Muscle layer of duodenum (tissue), 2 donors: ENCODE data around the gene CRISPLD2.

Experiments used
- H3K27ac ChIP-seq: one replicate; pipeline ENCODE4 v1.7.0; 2013; ENCODE audit warnings: mild to moderate bottlenecking, low read length
- H3K27me3 ChIP-seq: one replicate; pipeline ENCODE4 v1.7.0; 2013; ENCODE audit warnings: low read depth, mild to moderate bottlenecking, control low read depth, low read length
- H3K36me3 ChIP-seq, 2 donors: one replicate each; pipeline ENCODE4 v1.7.0; 2013; ENCODE audit warnings: low read length in 2 of 2, control low read depth in 1 of 2, mild to moderate bottlenecking in 1 of 2; ENCODE audit not compliant: insufficient read depth in 2 of 2, control insufficient read depth in 1 of 2
- H3K4me1 ChIP-seq, 2 donors: one replicate each; pipeline ENCODE4 v1.7.0; 2013; ENCODE audit warnings: low read length in 2 of 2, mild to moderate bottlenecking in 2 of 2, control low read depth in 1 of 2, moderate library complexity in 1 of 2; ENCODE audit not compliant: insufficient read depth in 2 of 2, control insufficient read depth in 1 of 2
- H3K4me3 ChIP-seq, 2 donors: one replicate each; pipeline ENCODE4 v1.7.0; 2013; ENCODE audit warnings: low read length in 2 of 2, low read depth in 1 of 2, mild to moderate bottlenecking in 1 of 2
- H3K9me3 ChIP-seq, 2 donors: one replicate each; pipeline ENCODE4 v1.7.0; 2013; ENCODE audit warnings: low read length in 2 of 2, control low read depth in 1 of 2, mild to moderate bottlenecking in 1 of 2; ENCODE audit not compliant: control insufficient read depth in 1 of 2
- donor health status: healthy.

CRISPLD2 gene

GRCh38 chr16:84878770-84879169, 59.0 kb downstream of the CRISPLD2 start:
- Histone ChIP-seq H3K27ac (no peak overlapping the region), H3K4me1 (no peaks in the 10 kb centered on the region), H3K36me3 (peaks cover 58 to 84% of the 10 kb centered on the region in 2 donors), H3K4me3 (no peak overlapping the region), H3K27me3 (no peaks in the 10 kb centered on the region), H3K9me3 (no peaks in the 10 kb centered on the region)

- Histone ChIP-seq H3K4me3 (no peak overlapping the region), H3K27me3 (no peaks in the 10 kb centered on the region), H3K9me3 (no peaks in the 10 kb centered on the region), H3K4me1 (peaks cover 0 to 7% of the 10 kb centered on the region in 2 donors), H3K27ac (no peak overlapping the region), H3K36me3 (peaks cover 57 to 85% of the 10 kb centered on the region in 2 donors)
These were observed 60.0 kb downstream of the CRISPLD2 start for GRCh38 chr16:84879569-84880487.

- Histone ChIP-seq H3K27me3 (no peaks in the 10 kb centered on the region), H3K4me3 (no peak overlapping the region), H3K4me1 (peaks cover 0 to 8% of the 10 kb centered on the region in 2 donors), H3K27ac (no peak overlapping the region), H3K9me3 (no peaks in the 10 kb centered on the region), H3K36me3 (peaks cover 58 to 89% of the 10 kb centered on the region in 2 donors)
These were observed 62.1 kb downstream of the CRISPLD2 start for GRCh38 chr16:84881702-84882521.

- Histone ChIP-seq H3K4me1 (peaks cover 0 to 8% of the 10 kb centered on the region in 2 donors), H3K4me3 (no peak overlapping the region), H3K9me3 (no peaks in the 10 kb centered on the region), H3K27me3 (no peaks in the 10 kb centered on the region), H3K27ac (no peak overlapping the region), H3K36me3 (peaks cover 48 to 84% of the 10 kb centered on the region in 2 donors)
These were observed 63.5 kb downstream of the CRISPLD2 start for GRCh38 chr16:84883301-84883700.

GRCh38 chr16:84884246-84884595, 64.4 kb downstream of the CRISPLD2 start:
- Histone ChIP-seq H3K27me3 (no peaks in the 10 kb centered on the region), H3K36me3 (peaks cover 46 to 84% of the 10 kb centered on the region in 2 donors), H3K4me3 (no peak overlapping the region), H3K4me1 (peaks cover 0 to 8% of the 10 kb centered on the region in 2 donors), H3K27ac (no peak overlapping the region), H3K9me3 (no peaks in the 10 kb centered on the region)

- Histone ChIP-seq H3K36me3 (peaks cover 49 to 84% of the 10 kb centered on the region in 2 donors), H3K27me3 (no peaks in the 10 kb centered on the region), H3K4me3 (no peak overlapping the region), H3K27ac (no peak overlapping the region), H3K9me3 (no peaks in the 10 kb centered on the region), H3K4me1 (peaks cover 0 to 8% of the 10 kb centered on the region in 2 donors)
These were observed 65.0 kb downstream of the CRISPLD2 start for GRCh38 chr16:84884596-84885341.

- H3K4me1 ChIP-seq, result peaks cover 0 to 8% of the 10 kb centered on the region in 2 donors
- no peak overlapping the region for H3K4me3 ChIP-seq
- peaks cover 47 to 84% of the 10 kb centered on the region in 2 donors for H3K36me3 ChIP-seq
These were observed 65.6 kb downstream of the CRISPLD2 start for GRCh38 chr16:84885342-84885910.

GRCh38 chr16:84886497-84887090, 66.8 kb downstream of the CRISPLD2 start:
- H3K36me3 ChIP-seq, result peaks cover 47 to 86% of the 10 kb centered on the region in 2 donors

More at GRCh38 chr16:84885342-84885910, 65.6 kb downstream of the CRISPLD2 start:
- Histone ChIP-seq H3K9me3 (no peaks in the 10 kb centered on the region), H3K27ac (no peak overlapping the region), H3K27me3 (no peaks in the 10 kb centered on the region)

GRCh38 chr16:84887207-84887606, 67.4 kb downstream of the CRISPLD2 start:
- H3K4me1 ChIP-seq, result peaks cover 0 to 8% of the 10 kb centered on the region in 2 donors
- no peaks in the 10 kb centered on the region for H3K27me3 ChIP-seq
- H3K36me3 ChIP-seq, result peaks cover 53 to 86% of the 10 kb centered on the region in 2 donors
- no peak overlapping the region for H3K27ac ChIP-seq
- no peak overlapping the region for H3K4me3 ChIP-seq
- no peaks in the 10 kb centered on the region for H3K9me3 ChIP-seq

More at GRCh38 chr16:84886497-84887090, 66.8 kb downstream of the CRISPLD2 start:
- Histone ChIP-seq H3K4me1 (peaks cover 0 to 8% of the 10 kb centered on the region in 2 donors), H3K27ac (no peak overlapping the region), H3K9me3 (no peaks in the 10 kb centered on the region), H3K27me3 (no peaks in the 10 kb centered on the region), H3K4me3 (no peak overlapping the region)

GRCh38 chr16:84888450-84888849, 68.7 kb downstream of the CRISPLD2 start:
- Histone ChIP-seq H3K4me3 (no peak overlapping the region), H3K27ac (no peak overlapping the region), H3K9me3 (no peaks in the 10 kb centered on the region), H3K4me1 (peaks cover 0 to 8% of the 10 kb centered on the region in 2 donors), H3K27me3 (no peaks in the 10 kb centered on the region), H3K36me3 (peaks cover 55 to 87% of the 10 kb centered on the region in 2 donors)
